Esophagus muscularis mucosa (tissue), 4 donors: ENCODE data around the gene RPS10. TPM values are rescaled to one million over a fixed set of nuclear protein-coding genes. Genes with fewer than 3 reads are reported as not detected.

Experiments used
- DNase-seq: peaks from one replicate; pipeline ENCODE4 v3.0.0-alpha.2; 2017; ENCODE audit errors: extremely low spot score
- H3K27ac ChIP-seq, 4 donors: fragments of 200-600 bp; sonication (generic); replicated peaks in 1 of 4; 1 replicate in 3 of 4; 2 replicates in 1 of 4; pipeline ENCODE4 v1.5.1; 2016 to 2019; ENCODE audit warnings: mild to moderate bottlenecking in 1 of 4
- H3K27me3 ChIP-seq, 4 donors: fragments of 200-600 bp; sonication (generic); one replicate each; pipeline versions ENCODE4 v1.5.1 to v1.6.0; 2016 to 2019
- H3K36me3 ChIP-seq, 4 donors: fragments of 200-600 bp; sonication (generic); one replicate each; pipeline ENCODE4 v1.5.1; 2016 to 2019
- H3K4me1 ChIP-seq, 4 donors: fragments of 200-600 bp; sonication (generic); one replicate each; pipeline ENCODE4 v1.5.1; 2016 to 2019
- H3K4me3 ChIP-seq, 4 donors: fragments of 200-600 bp; sonication (generic); 1 replicate in 2 of 4; 2 replicates in 2 of 4; pipeline ENCODE4 v1.5.1; 2016 to 2019; ENCODE audit warnings: mild to moderate bottlenecking in 4 of 4, moderate library complexity in 1 of 4
- H3K9me3 ChIP-seq, 4 donors: fragments of 200-600 bp; sonication (generic); 1 replicate in 3 of 4; 2 replicates in 1 of 4; pipeline ENCODE4 v1.5.1; 2016 to 2019
- CTCF ChIP-seq, 3 experiments: fragments of 200-600 bp in 2 of 3; fragments of 450-650 bp in 1 of 3; sonication (generic) in 2 of 3; IDR thresholded peaks; one replicate each; pipeline ENCODE4 v1.5.1; 2017 to 2019; ENCODE audit warnings: antibody characterized with exemption in 3 of 3, mild to moderate bottlenecking in 2 of 3, moderate library complexity in 1 of 3
- EP300 ChIP-seq: sonication (generic); formaldehyde crosslinking; IDR thresholded peaks from one replicate; pipeline ENCODE4 v1.6.1; 2017; ENCODE audit warnings: antibody characterized with exemption
- POLR2A ChIP-seq: fragments of 450-650 bp; IDR thresholded peaks from one replicate; pipeline ENCODE4 v1.6.1; 2017; ENCODE audit warnings: antibody characterized with exemption, moderate library complexity, mild to moderate bottlenecking, low read depth
- POLR2AphosphoS5 ChIP-seq, 2 donors: sonication (generic); formaldehyde crosslinking; IDR thresholded peaks; one replicate each; pipeline ENCODE4 v1.6.1; 2017; ENCODE audit warnings: antibody characterized with exemption in 2 of 2
- WGBS: methylation state at CpG from one replicate; pipeline ENCODE4 v1.1.5; 2018; 5-methylcytosine and 5-hydroxymethylcytosine counted together
- intact Hi-C: fragments of 100-400 bp; cut with DNase I; formaldehyde crosslinking; loops from one replicate; pipeline ENCODE4 v1.15.1; 2023
- total RNA-seq, 4 donors: library from RNA; depleted of rRNA; stranded (reverse); fragments of >200 nt; gene quantifications; one replicate each; pipeline versions ENCODE4 v1.1.0 to v1.2.1, GENCODE V29; 2016

Gene RPS10
- total RNA-seq, 4 donors from 2014 or later = 823 to 3,592 (median 2,534) TPM

DNA sequence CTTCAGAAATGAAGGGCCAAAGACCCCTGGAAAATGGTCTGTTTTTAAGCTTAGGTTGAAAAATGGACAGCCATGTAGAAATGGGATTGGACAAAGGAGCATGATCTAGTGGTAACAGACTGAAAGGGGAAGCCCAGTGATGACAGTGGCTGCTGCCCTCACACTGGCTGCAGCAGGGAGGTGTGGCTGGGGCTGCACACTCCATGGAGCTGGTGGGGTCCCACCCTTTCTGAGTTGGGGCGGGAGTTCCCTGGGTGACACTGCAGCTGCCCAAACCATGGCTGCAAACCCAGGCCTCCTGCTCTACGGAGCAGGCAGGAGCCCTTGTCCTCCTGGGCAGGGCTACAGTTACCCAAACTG, 31.5 kb upstream of the RPS10 start:
- intact Hi-C loops = no loop called here

DNA sequence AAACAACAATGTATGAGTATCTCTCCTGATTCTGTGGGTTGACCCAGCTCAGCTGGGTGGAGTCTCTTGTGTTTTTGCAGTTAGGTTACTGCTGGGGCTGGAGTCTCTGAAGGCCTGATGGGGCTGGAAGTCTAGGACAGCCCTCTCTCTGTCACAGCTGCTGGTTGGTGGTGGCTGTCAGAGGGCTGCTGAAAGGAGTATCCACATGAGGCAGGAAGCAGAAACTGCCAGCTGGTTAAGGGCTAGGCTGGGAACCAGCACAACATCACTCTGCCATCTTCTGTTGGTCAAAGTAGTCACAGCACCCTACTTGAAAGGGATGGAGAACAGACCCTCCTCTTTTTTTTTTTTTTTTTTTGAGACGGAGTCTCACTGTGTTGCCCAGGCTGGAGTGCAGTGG, 30.0 kb upstream of the RPS10 start:
- no peak for TF ChIP-seq CTCF (IDR thresholded peaks at IDR 0.05)
- TF ChIP-seq EP300 = no peak
- TF ChIP-seq POLR2A = no peak
- no peak for TF ChIP-seq POLR2AphosphoS5 (IDR thresholded peaks at IDR 0.05)
- WGBS = 90% methylated on average over 1 of the region's 1 CpG
- intact Hi-C loops = no loop called here
- H3K9me3 ChIP-seq = peaks cover 0 to 8% (median 6%) of the 10 kb centered on the region in 4 donors
- H3K4me1 ChIP-seq = no peaks in the 10 kb centered on the region
- no peak overlapping the region for H3K27ac ChIP-seq
- H3K4me3 ChIP-seq = no peak overlapping the region
- H3K36me3 ChIP-seq = no peaks in the 10 kb centered on the region
- H3K27me3 ChIP-seq = peaks cover 0 to under 1% (median 0%) of the 10 kb centered on the region in 4 donors
- no peak for DNase-seq

More for the DNA sequence above, 31.5 kb upstream of the RPS10 start:
- Histone ChIP-seq H3K4me3 (no peak overlapping the region), H3K27ac (no peak overlapping the region), H3K9me3 (no peaks in the 10 kb centered on the region), H3K27me3 (peaks cover 0 to 4% (median 0%) of the 10 kb centered on the region in 4 donors), H3K4me1 (no peaks in the 10 kb centered on the region), H3K36me3 (no peaks in the 10 kb centered on the region)
- WGBS = 64% methylated on average over 2 of the region's 2 CpGs
- no peak for DNase-seq
- no peak for TF ChIP-seq EP300
- no peak for TF ChIP-seq POLR2A
- no peak for TF ChIP-seq CTCF (IDR thresholded peaks at IDR 0.05)
- TF ChIP-seq POLR2AphosphoS5 (IDR thresholded peaks at IDR 0.05) = no peak

- H3K4me1 ChIP-seq = no peaks in the 10 kb centered on the region
- peaks cover 0 to 8% (median 6%) of the 10 kb centered on the region in 4 donors for H3K9me3 ChIP-seq
- no peak overlapping the region for H3K4me3 ChIP-seq
- DNase-seq = no peak
- no peaks in the 10 kb centered on the region for H3K36me3 ChIP-seq
- intact Hi-C loops = no loop called here
- TF ChIP-seq EP300 (no peak), CTCF (IDR thresholded peaks at IDR 0.05) (no peak), POLR2AphosphoS5 (IDR thresholded peaks at IDR 0.05) (no peak), POLR2A (no peak)
- no peak overlapping the region for H3K27ac ChIP-seq
- H3K27me3 ChIP-seq = no peaks in the 10 kb centered on the region
- WGBS = 100% methylated on average over 1 of the region's 1 CpG
Measured at GRCh38 chr6:34451192-34451591, 25.3 kb upstream of the RPS10 start.

GRCh38 chr6:34447910-34448309, 22.0 kb upstream of the RPS10 start:
- peaks cover 0 to 8% (median 6%) of the 10 kb centered on the region in 4 donors for H3K9me3 ChIP-seq
- no peaks in the 10 kb centered on the region for H3K27me3 ChIP-seq
- no peak for DNase-seq
- no peak overlapping the region for H3K27ac ChIP-seq
- intact Hi-C loops = no loop called here
- H3K4me3 ChIP-seq = no peak overlapping the region
- TF ChIP-seq POLR2A (no peak), POLR2AphosphoS5 (IDR thresholded peaks at IDR 0.05) (no peak), CTCF (IDR thresholded peaks at IDR 0.05) (no peak), EP300 (no peak)
- 78% methylated on average over 5 of the region's 5 CpGs for WGBS
- H3K4me1 ChIP-seq = no peaks in the 10 kb centered on the region
- no peaks in the 10 kb centered on the region for H3K36me3 ChIP-seq

DNA sequence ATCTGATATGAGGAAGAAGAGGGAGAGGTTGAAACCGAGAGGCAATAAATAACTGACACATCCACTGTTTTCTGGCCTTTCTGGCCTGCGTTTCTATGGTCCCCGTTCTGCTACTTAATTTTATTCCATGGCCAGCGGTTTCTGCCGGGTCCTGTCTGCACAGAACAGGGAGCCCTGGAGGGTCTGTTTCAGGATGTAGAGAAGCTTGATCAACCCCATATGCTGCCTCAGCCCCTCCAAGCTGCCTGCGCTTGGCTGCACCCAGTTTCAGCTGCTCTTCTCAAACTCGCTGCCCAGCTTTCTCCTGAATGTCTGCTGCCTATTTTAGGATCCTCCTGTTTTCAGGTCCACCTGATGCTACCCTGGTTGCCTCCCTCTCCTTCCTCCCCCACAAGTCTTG, 21.5 kb upstream of the RPS10 start:
- H3K9me3 ChIP-seq = peaks cover 0 to 8% (median 6%) of the 10 kb centered on the region in 4 donors

More for the DNA sequence above, 21.5 kb upstream of the RPS10 start:
- no peak for DNase-seq
- WGBS = 69% methylated on average over 7 of the region's 7 CpGs
- Histone ChIP-seq H3K36me3 (no peaks in the 10 kb centered on the region), H3K27me3 (no peaks in the 10 kb centered on the region), H3K27ac (no peak overlapping the region), H3K4me1 (no peaks in the 10 kb centered on the region), H3K4me3 (no peak overlapping the region)
- intact Hi-C loops = no loop called here
- TF ChIP-seq CTCF (IDR thresholded peaks at IDR 0.05) (no peak), POLR2AphosphoS5 (IDR thresholded peaks at IDR 0.05) (no peak), POLR2A (no peak), EP300 (no peak)
